PC-3 (cell line): ENCODE data around the gene MAZ. TPM values are rescaled to one million over a fixed set of nuclear protein-coding genes. Genes with fewer than 3 reads are reported as not detected.
"Not testable (repeated sequence)": the region's sequence is repeated elsewhere in the genome, so short reads cannot be mapped to it uniquely, and the experiment has no call there.

Experiments
- ATAC-seq: fragments of 200-7000 bp; cut with Tn5 transposase; 2 replicates; pipeline ENCODE4 v1.9.1; 2020; ENCODE audit warnings: mild to moderate bottlenecking, moderate library complexity
- BruUV-seq: library from RNA; stranded (reverse); fragments of 400-500 nt; replicated peaks from 2 replicates; lab custom pipeline; 2021; lab: Mats Ljungman, UMichigan
- CTCF ChIA-PET: fragments of 300-600 bp; sonication (Branson Sonifier 250); formaldehyde crosslinking; loops from one replicate; lab custom pipeline; 2022; ENCODE audit warnings: antibody characterized with exemption; lab: Charles Lee
- POLR2A ChIA-PET: fragments of 300-600 bp; sonication (Branson Sonifier 250); formaldehyde crosslinking; loops from one replicate; lab custom pipeline; 2022; ENCODE audit warnings: antibody characterized with exemption; ENCODE audit not compliant: unreplicated experiment; lab: Charles Lee
- DNase-seq: peaks from one replicate; pipeline ENCODE4 v3.0.0-alpha.2; 2015
- H2AFZ ChIP-seq: fragments of 300-600 bp; sonication (generic); 2 replicates; pipeline ENCODE4 v1.6.0; 2016; ENCODE audit warnings: antibody characterized with exemption, low read length
- H3F3A ChIP-seq: fragments of 300-600 bp; sonication (generic); one replicate; pipeline ENCODE4 v1.6.0; 2017; ENCODE audit warnings: antibody characterized with exemption, low read length, control low read depth, mild to moderate bottlenecking; ENCODE audit not compliant: unreplicated experiment
- H3K27ac ChIP-seq: fragments of 300-600 bp; sonication (generic); 2 replicates; pipeline ENCODE4 v1.5.1; 2016; ENCODE audit warnings: mild to moderate bottlenecking, low read length
- H3K27me3 ChIP-seq: fragments of 300-600 bp; sonication (generic); 2 replicates; pipeline ENCODE4 v1.6.1; 2016; ENCODE audit warnings: low read length, mixed read lengths
- H3K36me3 ChIP-seq: fragments of 300-600 bp; sonication (generic); 2 replicates; pipeline ENCODE4 v1.6.1; 2016; ENCODE audit warnings: low read depth, mixed run types, low read length, mixed read lengths
- H3K4me1 ChIP-seq: fragments of 300-600 bp; sonication (generic); 2 replicates; pipeline ENCODE4 v1.5.1; 2016; ENCODE audit warnings: low read length; ENCODE audit not compliant: insufficient read depth
- H3K4me2 ChIP-seq: fragments of 300-600 bp; sonication (generic); 2 replicates; pipeline ENCODE4 v1.6.0; 2016; ENCODE audit warnings: low read length
- H3K4me3 ChIP-seq: fragments of 300-600 bp; sonication (generic); 2 replicates; pipeline ENCODE4 v1.5.1; 2016; ENCODE audit warnings: mild to moderate bottlenecking, low read length, mixed read lengths
- H3K79me2 ChIP-seq: fragments of 300-600 bp; sonication (generic); 2 replicates; pipeline ENCODE4 v1.6.1; 2017; ENCODE audit warnings: low read length, mixed read lengths
- H3K9ac ChIP-seq: fragments of 300-600 bp; sonication (generic); 2 replicates; pipeline ENCODE4 v1.6.0; 2016; ENCODE audit warnings: mild to moderate bottlenecking, low read length
- H3K9me2 ChIP-seq: fragments of 300-600 bp; sonication (generic); replicated peaks from 2 replicates; pipeline ENCODE4 v1.6.1; 2016; ENCODE audit warnings: mixed run types, low read length, mixed read lengths
- H3K9me3 ChIP-seq: fragments of 300-600 bp; sonication (generic); 2 replicates; pipeline ENCODE4 v1.6.1; 2016; ENCODE audit warnings: low read length, mixed read lengths
- H4K20me1 ChIP-seq: fragments of 300-600 bp; sonication (generic); 2 replicates; pipeline ENCODE4 v1.6.1; 2016; ENCODE audit warnings: low read length, mixed read lengths
- EZH2 ChIP-seq: fragments of 300-600 bp; sonication (generic); IDR thresholded peaks from one replicate; pipeline ENCODE4 v1.6.1; 2017; ENCODE audit warnings: antibody characterized with exemption, mild to moderate bottlenecking, low read length; ENCODE audit not compliant: unreplicated experiment
- EZH2phosphoT487 ChIP-seq: fragments of 300-600 bp; sonication (generic); IDR thresholded peaks from 2 replicates; pipeline ENCODE4 v1.6.1; 2018; ENCODE audit warnings: mild to moderate bottlenecking, antibody characterized with exemption, low read length, borderline replicate concordance
- intact Hi-C: fragments of 100-400 bp; cut with micrococcal nuclease; formaldehyde crosslinking; loops from 2 replicates; pipeline ENCODE4 v1.9.0; 2023
- total RNA-seq: library from RNA; depleted of rRNA; stranded (reverse); fragments of >200 nt; gene quantifications from 2 replicates; pipeline ENCODE4 v1.2.3, GENCODE V29; 2014
- TF ChIP-seq, protein P1 (sequence below): fragments of 300-600 bp; sonication (generic); conservative IDR thresholded peaks from 2 replicates; pipeline ENCODE4 v1.5.1; 2017; ENCODE audit warnings: antibody characterized with exemption, low read depth, mild to moderate bottlenecking, low read length

Gene MAZ
- total RNA-seq, 1 experiment from 2014 or later: 279 TPM

DNA sequence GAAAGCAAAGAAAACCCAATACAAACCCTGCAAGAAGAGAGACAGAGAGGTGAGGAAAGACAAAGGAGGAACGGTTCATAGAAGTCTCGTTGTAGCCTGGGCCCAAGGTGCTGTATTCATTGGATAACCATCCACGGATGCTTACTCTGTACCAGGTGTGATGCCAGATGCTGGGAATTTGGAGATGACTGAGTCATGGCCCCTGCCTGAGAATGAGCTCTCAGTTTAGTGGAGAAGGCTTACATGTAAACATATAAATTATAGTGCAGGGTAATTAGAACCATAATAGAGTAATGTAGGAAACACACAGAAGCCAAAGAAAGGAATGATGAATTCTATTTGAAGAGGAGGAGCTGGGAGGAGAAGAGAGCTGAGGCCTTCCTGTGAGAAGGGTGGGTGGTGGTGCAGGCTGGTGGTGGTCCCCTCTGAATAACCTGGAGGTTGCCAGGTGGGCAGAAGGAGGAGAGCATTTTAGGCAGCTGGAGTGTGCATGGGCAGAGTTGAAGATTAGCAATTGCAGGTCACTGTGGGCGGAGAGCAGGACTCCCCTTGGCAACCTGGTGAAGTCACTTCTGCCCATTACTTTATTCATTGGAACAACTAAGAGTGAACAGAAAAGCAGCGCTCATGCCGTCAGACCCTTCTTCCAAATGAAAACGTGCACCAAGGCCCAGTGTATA, 35.9 kb upstream of the MAZ start:
- ATAC-seq (no peak), DNase-seq (no peak)
- no peak overlapping the region for H3K9ac ChIP-seq
- H3K79me2 ChIP-seq: no peaks in the 10 kb centered on the region
- H3K4me1 ChIP-seq: peaks cover 5% of the 10 kb centered on the region
- no peaks in the 10 kb centered on the region for H4K20me1 ChIP-seq
- no peaks in the 10 kb centered on the region for H3F3A ChIP-seq
- H3K4me2 ChIP-seq: no peak overlapping the region
- H3K27ac ChIP-seq: no peak overlapping the region
- H3K27me3 ChIP-seq: no peaks in the 10 kb centered on the region
- no peaks in the 10 kb centered on the region for H3K9me2 ChIP-seq
- BruUV-seq: no TSS peak
- ChIA-PET POLR2A (no interaction called here), CTCF (no interaction called here)
- H2AFZ ChIP-seq: no peak overlapping the region
- no peaks in the 10 kb centered on the region for H3K9me3 ChIP-seq
- no peak overlapping the region for H3K4me3 ChIP-seq
- intact Hi-C loops: no loop called here
- no peak for TF ChIP-seq EZH2phosphoT487
- TF ChIP-seq, protein P1, sequence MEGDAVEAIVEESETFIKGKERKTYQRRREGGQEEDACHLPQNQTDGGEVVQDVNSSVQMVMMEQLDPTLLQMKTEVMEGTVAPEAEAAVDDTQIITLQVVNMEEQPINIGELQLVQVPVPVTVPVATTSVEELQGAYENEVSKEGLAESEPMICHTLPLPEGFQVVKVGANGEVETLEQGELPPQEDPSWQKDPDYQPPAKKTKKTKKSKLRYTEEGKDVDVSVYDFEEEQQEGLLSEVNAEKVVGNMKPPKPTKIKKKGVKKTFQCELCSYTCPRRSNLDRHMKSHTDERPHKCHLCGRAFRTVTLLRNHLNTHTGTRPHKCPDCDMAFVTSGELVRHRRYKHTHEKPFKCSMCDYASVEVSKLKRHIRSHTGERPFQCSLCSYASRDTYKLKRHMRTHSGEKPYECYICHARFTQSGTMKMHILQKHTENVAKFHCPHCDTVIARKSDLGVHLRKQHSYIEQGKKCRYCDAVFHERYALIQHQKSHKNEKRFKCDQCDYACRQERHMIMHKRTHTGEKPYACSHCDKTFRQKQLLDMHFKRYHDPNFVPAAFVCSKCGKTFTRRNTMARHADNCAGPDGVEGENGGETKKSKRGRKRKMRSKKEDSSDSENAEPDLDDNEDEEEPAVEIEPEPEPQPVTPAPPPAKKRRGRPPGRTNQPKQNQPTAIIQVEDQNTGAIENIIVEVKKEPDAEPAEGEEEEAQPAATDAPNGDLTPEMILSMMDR: no peak
- H3K36me3 ChIP-seq: no peaks in the 10 kb centered on the region

DNA sequence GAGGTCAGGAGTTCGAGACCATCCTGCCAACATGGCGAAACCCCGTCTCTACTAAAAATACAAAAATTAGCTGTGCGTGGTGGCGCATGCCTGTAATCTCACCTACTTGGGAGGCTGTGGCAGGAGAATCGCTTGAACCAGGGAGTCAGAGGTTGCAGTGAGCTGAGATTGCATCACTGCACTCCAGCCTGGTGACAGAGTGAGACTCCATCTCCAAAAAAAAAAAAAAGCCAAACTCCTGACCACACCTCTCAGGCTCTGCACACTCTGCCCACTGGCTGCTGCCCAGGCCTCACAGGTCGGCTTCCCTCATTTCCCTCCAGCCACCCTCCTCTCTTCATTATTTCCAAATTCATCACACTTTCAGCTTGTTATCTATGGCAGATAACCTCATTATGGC, 34.0 kb upstream of the MAZ start:
- H3K9me2 ChIP-seq, H3K9ac ChIP-seq, H3K9me3 ChIP-seq, H3K79me2 ChIP-seq, H3K27me3 ChIP-seq, H3K4me3 ChIP-seq, POLR2A ChIA-PET, H3K4me1 ChIP-seq, H3F3A ChIP-seq, DNase-seq, ATAC-seq, CTCF ChIA-PET, intact Hi-C loops, H3K4me2 ChIP-seq, H3K27ac ChIP-seq, BruUV-seq, H3K36me3 ChIP-seq, H4K20me1 ChIP-seq, H2AFZ ChIP-seq: not testable (repeated sequence)

DNA sequence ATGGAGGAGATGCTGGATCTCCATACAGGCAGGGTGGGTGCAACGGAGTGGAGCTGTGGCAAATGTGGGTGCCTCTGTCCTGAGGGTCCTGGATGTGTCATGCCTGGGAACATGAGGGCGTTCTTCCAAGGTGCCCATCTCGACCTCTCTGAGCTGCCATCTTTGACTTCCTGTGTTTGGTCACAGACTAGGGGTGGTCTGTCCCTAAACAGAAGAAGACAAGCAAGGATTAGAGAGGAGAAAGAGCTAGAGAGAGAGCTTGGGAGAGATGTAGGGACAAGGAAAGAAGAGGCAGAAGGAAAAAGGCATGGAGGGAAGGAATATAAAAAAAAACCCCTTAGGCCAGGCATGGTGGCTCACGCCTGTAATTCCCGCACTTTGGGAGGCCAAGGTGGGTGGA, 31.6 kb upstream of the MAZ start:
- POLR2A ChIA-PET: no interaction called here
- Histone ChIP-seq H4K20me1 (no peaks in the 10 kb centered on the region), H3K9me3 (no peaks in the 10 kb centered on the region), H3K4me3 (no peak overlapping the region), H3F3A (no peaks in the 10 kb centered on the region), H3K4me2 (no peak overlapping the region), H3K9ac (no peak overlapping the region), H2AFZ (no peak overlapping the region), H3K9me2 (no peaks in the 10 kb centered on the region), H3K27me3 (no peaks in the 10 kb centered on the region), H3K4me1 (peaks cover 5% of the 10 kb centered on the region; the same call in 1 of the 2 replicates), H3K27ac (no peak overlapping the region), H3K79me2 (no peaks in the 10 kb centered on the region), H3K36me3 (no peaks in the 10 kb centered on the region)
- intact Hi-C loops: no loop called here
- CTCF ChIA-PET: no interaction called here
- ATAC-seq (no peak), DNase-seq (no peak)
- BruUV-seq: no TSS peak
- TF ChIP-seq, protein P1: no peak
- TF ChIP-seq EZH2phosphoT487: no peak
- TF ChIP-seq EZH2: no peak
